ENCODE data around the gene JPH2.
"Not testable (repeated sequence)": the region's sequence is repeated elsewhere in the genome, so short reads cannot be mapped to it uniquely, and the experiment has no call there.

The JPH2 gene

GRCh38 chr20:44129911-44130718 is 56.9 kb downstream of the JPH2 start:
- no peak for TF ChIP-seq ZFX (IDR thresholded peaks at IDR 0.05)
- no peak for TF ChIP-seq CTCF (conservative IDR thresholded peaks at IDR 0.05)

GRCh38 chr20:44129300-44129699 is 57.7 kb downstream of the JPH2 start:
- H3K27ac ChIP-seq: not testable (repeated sequence)

More at GRCh38 chr20:44129911-44130718, 56.9 kb downstream of the JPH2 start:
- H3K27ac ChIP-seq: no peak overlapping the region

- TF ChIP-seq CTCF (conservative IDR thresholded peaks at IDR 0.05) (no peak), ZFX (IDR thresholded peaks at IDR 0.05) (no peak)
- no peak overlapping the region for H3K27ac ChIP-seq
Measured at GRCh38 chr20:44126445-44126844, 60.5 kb downstream of the JPH2 start.

GRCh38 chr20:44125332-44126127 is 61.5 kb downstream of the JPH2 start:
- TF ChIP-seq ZFX (IDR thresholded peaks at IDR 0.05) (no peak), CTCF (conservative IDR thresholded peaks at IDR 0.05) (no peak)
- H3K27ac ChIP-seq: no peak overlapping the region

- TF ChIP-seq ZFX (IDR thresholded peaks at IDR 0.05) (no peak), CTCF (conservative IDR thresholded peaks at IDR 0.05) (no peak)
- H3K27ac ChIP-seq: no peak overlapping the region
Measured at GRCh38 chr20:44123874-44124535, 63.0 kb downstream of the JPH2 start.

GRCh38 chr20:44123251-44123650 is 63.7 kb downstream of the JPH2 start:
- H3K27ac ChIP-seq: no peak overlapping the region
- no peak for TF ChIP-seq ZFX (IDR thresholded peaks at IDR 0.05)
- no peak for TF ChIP-seq CTCF (conservative IDR thresholded peaks at IDR 0.05)

GRCh38 chr20:44120676-44121425 is 66.1 kb downstream of the JPH2 start:
- H3K27ac ChIP-seq: no peak overlapping the region
- TF ChIP-seq ZFX (IDR thresholded peaks at IDR 0.05) (no peak), CTCF (conservative IDR thresholded peaks at IDR 0.05) (no peak)

Measured in C4-2B (cell line).